ENCODE results near the gene DNAJB9. TPM values are rescaled to one million over a fixed set of nuclear protein-coding genes. Genes with fewer than 3 reads are reported as not detected.

DNAJB9 gene
- polyA plus RNA-seq, 1 experiment, result 9.3 TPM

- TF ChIP-seq, protein P1, sequence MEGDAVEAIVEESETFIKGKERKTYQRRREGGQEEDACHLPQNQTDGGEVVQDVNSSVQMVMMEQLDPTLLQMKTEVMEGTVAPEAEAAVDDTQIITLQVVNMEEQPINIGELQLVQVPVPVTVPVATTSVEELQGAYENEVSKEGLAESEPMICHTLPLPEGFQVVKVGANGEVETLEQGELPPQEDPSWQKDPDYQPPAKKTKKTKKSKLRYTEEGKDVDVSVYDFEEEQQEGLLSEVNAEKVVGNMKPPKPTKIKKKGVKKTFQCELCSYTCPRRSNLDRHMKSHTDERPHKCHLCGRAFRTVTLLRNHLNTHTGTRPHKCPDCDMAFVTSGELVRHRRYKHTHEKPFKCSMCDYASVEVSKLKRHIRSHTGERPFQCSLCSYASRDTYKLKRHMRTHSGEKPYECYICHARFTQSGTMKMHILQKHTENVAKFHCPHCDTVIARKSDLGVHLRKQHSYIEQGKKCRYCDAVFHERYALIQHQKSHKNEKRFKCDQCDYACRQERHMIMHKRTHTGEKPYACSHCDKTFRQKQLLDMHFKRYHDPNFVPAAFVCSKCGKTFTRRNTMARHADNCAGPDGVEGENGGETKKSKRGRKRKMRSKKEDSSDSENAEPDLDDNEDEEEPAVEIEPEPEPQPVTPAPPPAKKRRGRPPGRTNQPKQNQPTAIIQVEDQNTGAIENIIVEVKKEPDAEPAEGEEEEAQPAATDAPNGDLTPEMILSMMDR (IDR thresholded peaks at IDR 0.05; ENCODE audit: low read depth, low read length), result no peak
- no peak overlapping the region for H3K27ac ChIP-seq (ENCODE audit: low read depth, low read length)
- H3K27me3 ChIP-seq (ENCODE audit: control insufficient read depth, insufficient read depth, low read length), result no peaks in the 10 kb centered on the region
- no peak overlapping the region for H3K4me3 ChIP-seq (ENCODE audit: low read depth, low read length)
- no peak for DNase-seq (ENCODE audit: low read depth, low spot score)
- ChIA-PET POLR2A (no interaction called here), CTCF (no interaction called here)
- peaks cover 6% of the 10 kb centered on the region; the same call in 1 of the 2 replicates for H3K9me3 ChIP-seq (ENCODE audit: control insufficient read depth, insufficient read depth, low read length)
Measured at GRCh38 chr7:108578937-108579336, 9.3 kb downstream of the DNAJB9 start.

- Histone ChIP-seq H3K27me3 (ENCODE audit: control insufficient read depth, insufficient read depth, low read length) (no peaks in the 10 kb centered on the region), H3K27ac (ENCODE audit: low read depth, low read length) (no peak overlapping the region), H3K4me3 (ENCODE audit: low read depth, low read length) (no peak overlapping the region), H3K9me3 (ENCODE audit: control insufficient read depth, insufficient read depth, low read length) (peaks cover 6% of the 10 kb centered on the region; the same call in 1 of the 2 replicates)
- TF ChIP-seq, protein P1 (IDR thresholded peaks at IDR 0.05; ENCODE audit: low read depth, low read length), result no peak
- no peak for DNase-seq (ENCODE audit: low read depth, low spot score)
- ChIA-PET CTCF (no interaction called here), POLR2A (no interaction called here)
Measured at GRCh38 chr7:108580298-108580697, 10.6 kb downstream of the DNAJB9 start.

GRCh38 chr7:108581655-108582491 is 12.2 kb downstream of the DNAJB9 start:
- ChIA-PET CTCF (no interaction called here), POLR2A (no interaction called here)
- no peak overlapping the region for H3K4me3 ChIP-seq (ENCODE audit: low read depth, low read length)
- DNase-seq (ENCODE audit: low read depth, low spot score), result no peak
- no peak overlapping the region for H3K27ac ChIP-seq (ENCODE audit: low read depth, low read length)
- H3K9me3 ChIP-seq (ENCODE audit: control insufficient read depth, insufficient read depth, low read length), result peaks cover 6% of the 10 kb centered on the region; the same call in 1 of the 2 replicates
- TF ChIP-seq, protein P1 (IDR thresholded peaks at IDR 0.05; ENCODE audit: low read depth, low read length), result no peak
- H3K27me3 ChIP-seq (ENCODE audit: control insufficient read depth, insufficient read depth, low read length), result no peaks in the 10 kb centered on the region

DNA sequence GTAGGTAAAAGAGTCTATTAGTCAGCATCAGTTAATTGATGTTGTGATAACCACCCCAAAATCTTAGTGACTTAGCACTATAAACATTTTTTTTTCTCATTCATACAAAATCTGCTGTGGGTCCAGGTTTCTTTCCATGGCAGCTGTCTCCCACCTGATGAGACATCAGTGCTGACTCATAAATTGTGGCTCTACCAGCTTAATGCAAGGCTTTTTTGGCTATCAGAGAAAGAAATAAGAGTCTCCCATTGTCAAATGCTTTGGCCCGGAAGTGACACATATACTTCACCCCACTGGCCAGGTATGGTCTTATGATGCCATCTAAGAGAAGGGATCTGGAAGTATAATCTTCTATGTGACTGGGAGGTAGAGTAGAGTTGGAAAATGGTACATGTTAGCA is 14.5 kb downstream of the DNAJB9 start:
- no peak overlapping the region for H3K27ac ChIP-seq (ENCODE audit: low read depth, low read length)
- H3K9me3 ChIP-seq (ENCODE audit: control insufficient read depth, insufficient read depth, low read length), result peaks cover 2% of the 10 kb centered on the region; the same call in 1 of the 2 replicates
- no peak for DNase-seq (ENCODE audit: low read depth, low spot score)
- POLR2A ChIA-PET, result no interaction called here
- CTCF ChIA-PET, result no interaction called here
- TF ChIP-seq, protein P1 (IDR thresholded peaks at IDR 0.05; ENCODE audit: low read depth, low read length), result no peak
- no peak overlapping the region for H3K4me3 ChIP-seq (ENCODE audit: low read depth, low read length)
- H3K27me3 ChIP-seq (ENCODE audit: control insufficient read depth, insufficient read depth, low read length), result no peaks in the 10 kb centered on the region

GRCh38 chr7:108585843-108586242 is 16.2 kb downstream of the DNAJB9 start:
- DNase-seq (ENCODE audit: low read depth, low spot score), result no peak
- ChIA-PET POLR2A (no interaction called here), CTCF (no interaction called here)
- Histone ChIP-seq H3K27ac (ENCODE audit: low read depth, low read length) (no peak overlapping the region), H3K4me3 (ENCODE audit: low read depth, low read length) (no peak overlapping the region), H3K9me3 (ENCODE audit: control insufficient read depth, insufficient read depth, low read length) (no peaks in the 10 kb centered on the region), H3K27me3 (ENCODE audit: control insufficient read depth, insufficient read depth, low read length) (no peaks in the 10 kb centered on the region)
- TF ChIP-seq, protein P1 (IDR thresholded peaks at IDR 0.05; ENCODE audit: low read depth, low read length), result no peak
